HG03457 (cell line): ENCODE measurements around the gene NBAS.

Experiments used
- ATAC-seq: cut with Tn5 transposase; IDR thresholded peaks from one replicate; pipeline ENCODE4 v1.9.1; 2021; ENCODE audit warnings: moderate number of reproducible peaks; ENCODE audit not compliant: unreplicated experiment

NBAS gene

GRCh38 chr2:15591692-15592463 lies 30.7 kb upstream of the NBAS start, which contains the start of gene DDX1:
Gene DDX1 (plus strand): TSS chr2:15591868. CDS start chr2:15591934, 66 bp downstream.
- peak; percentile 93 for ATAC-seq

DNA sequence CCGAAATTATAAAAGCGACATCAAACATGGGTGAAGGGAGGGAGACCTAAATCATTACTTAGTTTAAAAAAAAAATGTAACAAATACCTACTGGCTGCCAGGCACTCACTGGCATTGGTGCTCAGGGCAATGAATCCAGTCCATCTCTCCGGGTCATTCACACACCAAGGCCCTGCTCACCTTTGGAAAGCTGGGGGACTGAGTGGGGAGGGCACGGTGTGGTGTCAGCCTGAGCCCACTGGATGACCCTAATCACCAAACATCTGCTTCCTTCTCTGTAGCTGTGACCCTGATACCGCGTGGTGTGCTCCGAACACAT lies 30.2 kb upstream of the NBAS start:
- no peak for ATAC-seq

DNA sequence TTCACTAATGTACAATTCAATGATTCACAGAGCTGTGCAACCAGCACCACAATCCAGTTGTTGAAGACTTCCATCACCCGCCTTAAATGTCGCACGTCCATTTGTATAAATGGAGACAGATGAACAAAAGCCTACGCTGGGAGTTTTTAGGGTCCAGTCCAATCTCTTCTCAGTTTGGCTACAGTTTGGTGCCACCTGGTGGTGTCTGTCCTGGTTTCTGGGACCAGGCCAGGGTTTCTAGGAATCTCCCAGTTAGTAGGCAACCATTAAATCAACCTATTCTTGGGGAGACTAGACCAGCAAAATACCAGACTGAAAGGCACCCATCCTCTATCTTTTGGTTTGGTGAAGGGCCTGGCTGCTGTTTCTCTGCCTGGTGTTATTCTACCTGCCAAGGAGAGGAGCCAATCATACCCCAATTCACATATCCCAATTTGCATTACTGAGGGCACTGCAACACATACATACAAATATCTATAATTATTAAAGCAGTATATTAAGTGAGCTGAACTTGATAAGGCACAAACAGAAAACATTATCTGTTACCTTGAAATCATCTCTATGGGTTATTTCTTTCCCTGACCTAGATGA lies 27.3 kb upstream of the NBAS start:
- ATAC-seq, result no peak

DNA sequence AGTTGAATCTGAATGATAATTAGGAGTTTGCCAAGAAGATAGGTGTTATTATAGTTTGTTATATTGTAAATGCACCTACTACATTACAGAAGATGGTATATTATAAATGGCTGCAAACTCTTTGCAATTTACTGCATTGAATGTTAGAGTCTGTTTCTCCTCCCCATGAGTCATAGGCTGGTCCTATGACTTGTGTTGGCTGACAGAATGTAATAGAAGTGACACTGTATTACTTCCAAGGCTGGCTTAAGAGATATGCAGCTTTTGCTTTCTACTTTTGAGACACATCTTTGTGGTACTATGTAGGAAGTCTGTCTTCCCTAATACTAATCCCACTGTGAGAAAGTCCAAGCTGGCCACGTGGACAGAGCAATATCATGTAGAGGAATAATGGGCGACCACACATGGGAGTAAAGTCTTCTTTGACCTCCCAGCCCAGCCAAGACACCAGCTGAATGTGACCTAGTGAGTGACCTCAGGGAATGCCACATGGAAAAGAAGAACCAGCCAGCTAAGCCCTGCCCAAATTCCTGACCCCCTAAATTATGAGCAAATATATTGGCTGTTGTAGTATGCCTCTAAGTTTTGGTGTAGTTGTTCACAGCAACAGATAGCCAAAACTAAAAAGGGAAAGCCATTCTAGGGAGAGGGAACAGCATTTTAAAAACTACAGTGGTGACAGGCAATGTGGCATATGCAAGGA lies 23.8 kb upstream of the NBAS start:
- no peak for ATAC-seq

- ATAC-seq, result no peak
Measured at GRCh38 chr2:15584316-15584715, 23.2 kb upstream of the NBAS start.

GRCh38 chr2:15583826-15584225 lies 22.7 kb upstream of the NBAS start:
- no peak for ATAC-seq

GRCh38 chr2:15582710-15583357 lies 21.7 kb upstream of the NBAS start:
- no peak for ATAC-seq

DNA sequence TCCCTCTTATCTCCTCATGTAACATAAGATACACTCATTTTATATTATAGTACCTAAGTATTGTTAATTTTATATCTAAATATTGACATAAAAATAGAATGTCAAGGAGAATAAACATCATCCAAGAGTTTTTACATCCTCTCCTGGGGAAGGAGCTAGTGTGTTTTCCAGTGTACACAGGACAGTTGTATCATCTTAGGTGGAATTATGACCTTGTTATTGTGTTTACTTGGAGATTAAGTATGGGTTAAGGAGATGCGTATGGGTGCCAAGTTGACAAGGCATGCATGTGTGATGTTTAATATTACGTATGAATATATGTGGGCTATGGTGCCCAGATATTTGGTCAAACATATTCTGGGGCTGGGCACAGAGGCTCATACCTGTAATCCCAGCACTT lies 19.3 kb upstream of the NBAS start:
- no peak for ATAC-seq

GRCh38 chr2:15579641-15580040 lies 18.5 kb upstream of the NBAS start:
- no peak for ATAC-seq

GRCh38 chr2:15577071-15577735 lies 16.1 kb upstream of the NBAS start:
- peak; percentile 80 for ATAC-seq

DNA sequence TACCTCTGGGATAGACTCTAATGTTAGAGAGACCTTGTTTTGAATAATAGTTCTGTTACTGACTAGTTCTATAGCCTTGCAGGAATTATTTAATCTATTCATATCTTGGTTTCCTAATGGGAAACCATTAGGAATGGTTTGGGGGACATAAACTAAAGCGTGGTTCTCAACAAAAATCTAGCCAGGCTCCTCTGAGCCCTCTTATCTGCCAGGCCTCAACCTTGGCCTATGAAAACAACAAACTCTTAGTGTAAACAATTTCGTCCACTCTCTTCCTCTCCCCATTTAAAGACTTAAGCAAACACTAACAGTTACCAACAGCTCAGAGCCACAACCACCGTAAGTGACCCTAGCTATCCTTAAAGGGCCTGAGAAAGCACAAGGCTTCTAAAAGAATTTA lies 10.6 kb upstream of the NBAS start:
- ATAC-seq, result no peak

- no peak for ATAC-seq
Measured at GRCh38 chr2:15570104-15570503, 9.0 kb upstream of the NBAS start.

DNA sequence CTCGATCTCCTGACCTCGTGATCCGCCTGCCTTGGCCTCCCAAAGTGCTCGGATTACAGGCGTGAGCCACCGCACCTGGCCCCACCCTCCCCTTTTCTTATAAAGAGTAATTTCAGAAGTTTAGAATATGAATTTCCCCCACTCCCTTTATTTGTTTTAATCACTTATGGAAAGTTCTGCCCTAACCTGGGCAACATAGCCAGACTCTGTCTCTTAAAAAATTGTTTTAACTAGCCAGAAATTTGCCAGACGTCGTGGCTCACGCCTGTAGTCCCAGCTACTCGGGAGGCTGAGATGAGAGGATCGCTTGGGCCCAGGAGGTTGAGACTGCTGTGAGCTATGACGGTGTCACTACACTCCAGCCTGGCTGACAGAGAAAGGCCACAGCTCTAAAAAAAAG lies 7.7 kb upstream of the NBAS start:
- no peak for ATAC-seq

GRCh38 chr2:15566912-15567311 lies 5.8 kb upstream of the NBAS start:
- no peak for ATAC-seq

DNA sequence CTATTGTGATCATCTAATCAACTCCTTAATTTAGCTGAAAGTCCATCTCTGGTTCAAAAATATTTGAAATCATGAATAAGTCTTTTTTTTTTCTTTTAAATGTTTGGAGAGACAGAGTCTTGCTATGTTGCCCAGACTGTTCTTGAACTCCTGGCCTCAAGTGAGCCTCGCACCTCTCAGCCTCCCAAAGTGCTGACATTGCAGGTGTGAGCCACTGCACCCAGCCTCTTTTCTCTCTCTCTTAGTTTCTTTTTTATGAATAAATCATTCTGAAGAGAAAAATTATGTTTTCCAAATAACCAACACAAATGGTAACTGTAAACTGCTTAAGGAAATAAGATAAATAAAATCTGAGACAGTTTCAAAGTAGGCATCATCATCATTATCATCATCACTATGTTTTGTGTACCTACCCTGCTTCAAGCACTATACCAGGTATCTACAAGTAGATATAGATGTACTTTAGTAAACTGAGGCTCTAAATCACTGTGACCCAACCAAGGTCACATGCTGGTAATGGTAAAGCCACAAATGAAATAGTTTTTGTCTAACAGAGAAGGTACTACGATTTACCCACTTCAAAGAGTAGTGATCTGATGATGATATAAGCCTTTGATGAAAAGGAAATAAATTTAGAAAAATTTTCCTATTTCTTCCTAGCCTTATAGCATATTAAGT lies 5.0 kb upstream of the NBAS start:
- no peak for ATAC-seq

- no peak for ATAC-seq
Measured at GRCh38 chr2:15565392-15565791, 4.3 kb upstream of the NBAS start.

DNA sequence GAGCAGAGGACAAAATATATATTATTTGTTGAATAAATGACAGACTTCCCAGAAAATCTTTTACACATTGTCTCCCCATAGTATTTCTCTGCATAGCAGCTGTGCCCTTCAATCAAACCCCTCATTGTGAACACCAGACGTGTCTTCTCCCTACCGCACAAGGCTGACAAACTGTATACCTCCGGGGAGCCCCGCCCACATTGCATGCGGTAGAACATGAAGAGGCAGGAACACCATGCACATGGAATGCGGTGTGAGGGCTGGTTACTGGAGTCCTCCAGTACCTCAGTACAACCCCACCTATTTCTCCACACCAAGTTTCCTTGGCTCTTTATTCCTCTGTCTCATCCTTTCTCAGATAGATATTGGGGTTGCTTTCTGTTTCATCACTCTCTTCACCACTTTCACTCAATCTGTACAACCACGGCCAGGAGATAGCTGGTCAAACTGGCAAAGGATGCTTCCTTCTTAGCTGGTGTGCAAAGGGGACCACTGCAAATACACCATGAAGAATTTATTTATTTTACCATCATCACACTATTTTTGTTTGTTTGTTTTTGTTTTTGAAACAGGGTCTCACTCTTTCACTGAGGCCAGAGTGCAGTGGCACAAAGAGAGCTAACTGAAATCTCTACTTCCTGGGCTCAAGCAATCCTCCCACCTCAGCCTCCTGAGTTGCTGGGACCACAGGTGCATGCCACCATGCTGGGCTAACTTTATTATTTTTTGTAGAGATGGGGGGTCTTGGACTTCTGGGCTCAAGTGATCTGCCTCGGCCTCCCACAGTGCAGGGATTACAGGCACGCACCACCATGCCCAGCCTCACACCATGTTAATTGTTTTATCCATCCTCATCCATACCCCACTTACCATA lies 2.3 kb upstream of the NBAS start:
- no peak for ATAC-seq

- ATAC-seq, result no peak
Measured at GRCh38 chr2:15562354-15563031, 1.4 kb upstream of the NBAS start.
